GM23248 (cell line): ENCODE measurements around the gene S100A16. TPM values are rescaled to one million over a fixed set of nuclear protein-coding genes. Genes with fewer than 3 reads are reported as not detected.

Experiments used
- DNase-seq: peaks from one replicate; pipeline ENCODE4 v3.0.0-alpha.2; 2015
- H2AFZ ChIP-seq: fragments of 200-600 bp; sonication (generic); 2 replicates; pipeline ENCODE4 v1.6.1; 2016; ENCODE audit warnings: antibody characterized with exemption
- H3F3A ChIP-seq: fragments of 200-600 bp; sonication (generic); 2 replicates; pipeline ENCODE4 v1.6.1; 2016; ENCODE audit warnings: mild to moderate bottlenecking, antibody characterized with exemption, mixed run types; ENCODE audit not compliant: insufficient read depth
- H3K27ac ChIP-seq: fragments of 200-600 bp; sonication (generic); 2 replicates; pipeline ENCODE4 v1.5.1; 2016; ENCODE audit warnings: mild to moderate bottlenecking
- H3K27me3 ChIP-seq: fragments of 200-600 bp; sonication (generic); replicated peaks from 2 replicates; pipeline ENCODE4 v1.6.1; 2016; ENCODE audit warnings: mild to moderate bottlenecking; ENCODE audit not compliant: insufficient read depth
- H3K36me3 ChIP-seq: fragments of 200-600 bp; sonication (generic); 2 replicates; pipeline ENCODE4 v1.6.1; 2016; ENCODE audit warnings: low read depth, mild to moderate bottlenecking
- H3K4me1 ChIP-seq: fragments of 200-600 bp; sonication (generic); 2 replicates; pipeline ENCODE4 v1.6.1; 2016; ENCODE audit warnings: mild to moderate bottlenecking; ENCODE audit not compliant: insufficient read depth
- H3K4me2 ChIP-seq: fragments of 200-600 bp; sonication (generic); one replicate; pipeline ENCODE4 v1.6.1; 2016; ENCODE audit warnings: mild to moderate bottlenecking; ENCODE audit not compliant: unreplicated experiment
- H3K4me3 ChIP-seq: fragments of 200-600 bp; sonication (generic); 2 replicates; pipeline ENCODE4 v1.5.1; 2016; ENCODE audit warnings: mild to moderate bottlenecking
- H3K79me2 ChIP-seq: fragments of 200-600 bp; sonication (generic); 2 replicates; pipeline ENCODE4 v1.6.1; 2016; ENCODE audit warnings: mild to moderate bottlenecking; ENCODE audit not compliant: insufficient read depth
- H3K9ac ChIP-seq: fragments of 200-600 bp; sonication (generic); 2 replicates; pipeline ENCODE4 v1.6.1; 2016; ENCODE audit warnings: mild to moderate bottlenecking
- H3K9me2 ChIP-seq: fragments of 200-600 bp; sonication (generic); 2 replicates; pipeline ENCODE4 v1.6.1; 2016; ENCODE audit warnings: mixed run types, mild to moderate bottlenecking, moderate library complexity; ENCODE audit not compliant: insufficient read depth
- H3K9me3 ChIP-seq: fragments of 200-600 bp; sonication (generic); one replicate; pipeline ENCODE4 v1.6.1; 2017; ENCODE audit warnings: low read depth
- H4K20me1 ChIP-seq: fragments of 200-600 bp; sonication (generic); 2 replicates; pipeline ENCODE4 v1.6.0; 2016; ENCODE audit not compliant: insufficient read depth
- EZH2 ChIP-seq: fragments of 200-600 bp; sonication (generic); IDR thresholded peaks from 2 replicates; pipeline ENCODE4 v1.6.1; 2018; ENCODE audit warnings: antibody characterized with exemption, mild to moderate bottlenecking; ENCODE audit not compliant: insufficient read depth, poor library complexity, severe bottlenecking
- EZH2phosphoT487 ChIP-seq: fragments of 200-600 bp; sonication (generic); IDR thresholded peaks from 2 replicates; pipeline ENCODE4 v1.6.1; 2018; ENCODE audit warnings: antibody characterized with exemption, moderate library complexity, mild to moderate bottlenecking, low read depth; ENCODE audit not compliant: insufficient read depth
- WGBS, 2 experiments: methylation state at CpG; one replicate each; pipeline ENCODE4 v1.1.6; 2015 to 2017; ENCODE audit warnings: low lambda C conversion rate in 2 of 2, low coverage in 1 of 2; ENCODE audit errors: missing lambda C conversion rate in 2 of 2; 5-methylcytosine and 5-hydroxymethylcytosine counted together
- in situ Hi-C: fragments of 300-500 bp; cut with MboI; formaldehyde crosslinking; loops from 2 replicates; pipeline ENCODE4 v1.15.0; 2020
- polyA plus RNA-seq: library from polyadenylated mRNA; unstranded; fragments of >200 nt; fragmentation: Nextera tagmentation; extraction: Ambion mirVana; gene quantifications from 2 replicates; pipeline ENCODE4 v1.2.1, GENCODE V29; 2016
- total RNA-seq: library from RNA; depleted of rRNA; stranded (reverse); fragments of >200 nt; shearing (Covaris generic); gene quantifications from 2 replicates; pipeline ENCODE4 v1.2.3, GENCODE V29; 2014

Gene S100A16
- total and polyA plus RNA-seq, 2 experiments from 2014 or later = 615 to 801 TPM

DNA sequence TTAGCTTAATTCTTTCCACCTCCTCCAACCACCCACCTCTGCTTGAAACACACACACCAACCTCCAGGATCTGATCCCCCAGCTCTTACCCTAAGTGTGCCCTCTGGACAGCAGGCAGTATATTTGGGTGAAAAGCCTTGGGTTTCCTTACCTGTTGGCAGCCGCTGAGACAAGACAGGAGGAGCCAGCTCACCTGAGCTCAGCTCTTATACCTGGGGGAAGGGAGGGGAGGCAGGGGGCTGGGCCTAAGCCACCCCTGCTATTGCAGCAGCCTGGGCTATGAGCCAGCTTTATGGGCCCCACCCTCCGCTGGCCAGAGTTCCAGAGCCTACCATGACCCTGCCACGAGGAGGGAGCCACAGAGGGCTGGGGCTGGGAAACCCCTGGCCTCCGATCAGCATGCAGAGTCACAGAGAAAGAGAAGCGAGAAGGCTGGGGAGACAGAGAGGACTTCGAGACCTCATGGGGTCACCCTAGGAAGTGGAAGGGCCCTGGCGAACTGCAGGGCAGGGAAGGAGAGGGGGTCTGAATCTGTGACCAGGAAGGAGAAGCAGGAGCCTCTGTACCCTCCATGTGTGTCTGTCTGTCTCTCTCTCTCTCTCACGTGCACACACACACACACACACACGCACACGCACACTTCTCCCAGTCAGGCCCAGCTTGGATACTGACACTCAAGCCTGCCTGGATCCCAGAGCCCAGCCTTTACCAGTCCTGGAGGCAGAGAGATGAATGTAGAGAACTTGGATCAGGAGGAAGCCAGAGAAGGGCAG lies 3.4 kb upstream of the S100A16 start, which contains the start of gene S100A14:
Gene S100A14, minus strand, starts transcription at position 182 of the 773 bp plus-strand sequence. CDS start 467 bp downstream, outside the sequence.
- H3K9me3 ChIP-seq = no peaks in the 10 kb centered on the region
- H3K9ac ChIP-seq = peak within 1 kb of the TSS; percentile 39; the same call in 1 of the 2 replicates
- no peaks in the 10 kb centered on the region for H3K9me2 ChIP-seq
- 59 to 62% methylated on average over 10 of the region's 10 CpGs for WGBS, 2 experiments
- H3K4me2 ChIP-seq = no peak within 1 kb of the TSS
- H3K4me1 ChIP-seq = peaks cover 20% of the 10 kb centered on the region
- no peak within 1 kb of the TSS for H3K4me3 ChIP-seq
- no peaks in the 10 kb centered on the region for H4K20me1 ChIP-seq
- H3K36me3 ChIP-seq = peaks cover 18% of the 10 kb centered on the region
- H2AFZ ChIP-seq = no peak within 1 kb of the TSS
- H3K27ac ChIP-seq = 0 out of 2 replicates have a peak within 1 kb of the TSS, but pooled peaks have one; percentile 46
- no peak for TF ChIP-seq EZH2phosphoT487
- TF ChIP-seq EZH2 = no peak
- H3F3A ChIP-seq = peaks cover 50% of the 10 kb centered on the region
- in situ Hi-C loops = no loop called here
- DNase-seq = peak; percentile 24
- peaks cover 23% of the 10 kb centered on the region for H3K79me2 ChIP-seq
- no peaks in the 10 kb centered on the region for H3K27me3 ChIP-seq

DNA sequence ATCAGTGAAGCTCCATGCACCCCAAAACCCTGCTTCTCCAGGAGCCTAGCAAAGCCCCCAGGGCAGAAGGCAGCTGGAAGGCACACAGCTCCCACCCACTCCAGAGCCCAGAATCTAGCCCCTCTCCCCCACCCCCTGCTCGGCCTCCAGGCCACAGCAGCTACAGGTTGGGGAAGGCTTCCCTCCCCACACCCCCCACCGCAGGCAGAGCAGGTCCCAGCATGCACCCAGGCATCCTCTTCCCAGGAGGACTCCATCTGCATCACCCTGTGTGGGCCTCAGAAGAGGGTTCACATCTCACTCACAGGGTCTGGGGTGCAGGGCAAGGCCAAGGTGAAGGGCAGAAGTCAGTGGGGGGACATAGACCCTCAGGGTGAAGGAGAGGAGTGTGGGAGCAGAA lies 2.5 kb upstream of the S100A16 start:
- no peaks in the 10 kb centered on the region for H3K27me3 ChIP-seq
- H3K27ac ChIP-seq = no peak overlapping the region
- peaks cover 30% of the 10 kb centered on the region for H3K79me2 ChIP-seq
- no peak overlapping the region for H3K4me2 ChIP-seq
- peaks cover 24% of the 10 kb centered on the region for H3K4me1 ChIP-seq
- H2AFZ ChIP-seq = no peak overlapping the region
- in situ Hi-C loops = no loop called here
- peaks cover 48% of the 10 kb centered on the region for H3F3A ChIP-seq
- no peaks in the 10 kb centered on the region for H3K9me2 ChIP-seq
- no peak for DNase-seq
- no peaks in the 10 kb centered on the region for H4K20me1 ChIP-seq
- no peak overlapping the region for H3K4me3 ChIP-seq
- H3K9ac ChIP-seq = no peak overlapping the region
- H3K9me3 ChIP-seq = no peaks in the 10 kb centered on the region
- H3K36me3 ChIP-seq = peaks cover 14% of the 10 kb centered on the region
- no peak for TF ChIP-seq EZH2phosphoT487
- no peak for TF ChIP-seq EZH2
- 74 to 93% methylated on average over 2 of the region's 2 CpGs for WGBS, 2 experiments

DNA sequence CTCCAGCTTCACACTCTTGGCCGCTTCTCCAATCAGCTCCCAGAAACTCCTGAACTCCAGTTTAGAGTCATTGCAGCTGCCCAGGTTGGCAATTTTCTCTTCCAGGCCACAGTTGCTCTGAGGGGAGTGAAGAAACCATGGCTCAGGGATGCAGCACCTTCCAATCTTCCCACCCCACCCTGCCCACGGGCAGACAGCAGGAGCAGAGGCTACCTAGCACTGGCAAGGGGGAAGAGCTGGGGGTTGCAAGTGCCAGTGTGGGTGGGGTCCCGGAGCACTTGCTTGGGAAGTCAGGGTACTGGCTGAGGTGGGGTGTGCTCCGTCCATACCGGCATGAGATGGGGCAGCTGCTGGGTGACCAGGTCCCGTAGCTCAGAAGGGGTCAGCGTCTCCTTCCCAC lies 2.0 kb upstream of the S100A16 start:
- no peak for DNase-seq
- Histone ChIP-seq H3K27me3 (no peaks in the 10 kb centered on the region), H3K4me3 (no peak overlapping the region), H3K9me3 (no peaks in the 10 kb centered on the region), H3K4me2 (no peak overlapping the region), H2AFZ (no peak overlapping the region), H3K9ac (no peak overlapping the region), H3K9me2 (no peaks in the 10 kb centered on the region), H3K27ac (no peak overlapping the region), H3F3A (peaks cover 48% of the 10 kb centered on the region), H3K36me3 (peaks cover 9% of the 10 kb centered on the region), H3K4me1 (peaks cover 29% of the 10 kb centered on the region), H3K79me2 (peaks cover 35% of the 10 kb centered on the region), H4K20me1 (no peaks in the 10 kb centered on the region)
- in situ Hi-C loops = no loop called here
- TF ChIP-seq EZH2phosphoT487 (no peak), EZH2 (no peak)
- WGBS, 2 experiments = 97 to 98% methylated on average over 6 to 7 of the region's 7 CpGs

DNA sequence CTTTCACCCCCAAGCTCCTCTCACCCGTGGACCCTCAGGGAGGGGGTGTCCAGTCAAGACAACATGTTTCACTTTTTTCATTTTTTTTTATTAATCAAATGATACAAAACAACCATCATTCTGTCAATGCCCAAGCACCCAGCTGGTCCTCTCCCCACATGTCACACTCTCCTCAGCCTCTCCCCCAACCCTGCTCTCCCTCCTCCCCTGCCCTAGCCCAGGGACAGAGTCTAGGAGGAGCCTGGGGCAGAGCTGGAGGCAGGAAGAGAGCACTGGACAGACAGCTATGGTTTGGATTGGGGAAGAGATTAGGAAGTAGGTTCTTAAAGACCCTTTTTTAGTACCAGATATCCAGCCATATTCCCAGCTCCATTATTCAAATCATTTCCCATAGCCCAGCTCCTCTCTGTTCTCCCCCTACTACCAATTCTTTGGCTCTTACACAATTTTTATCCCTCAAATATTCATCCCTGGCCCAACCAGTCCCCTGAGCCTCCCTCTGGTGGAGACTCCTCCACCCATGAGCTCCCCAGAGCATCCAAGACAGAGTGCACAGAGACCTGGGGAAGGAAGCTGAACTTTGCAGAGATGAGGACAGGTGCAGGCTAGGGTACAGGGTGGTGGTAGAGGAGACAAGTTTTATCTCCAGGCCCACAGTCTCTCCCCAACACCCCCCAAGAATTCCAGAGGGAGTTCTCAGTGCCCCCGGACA lies 1.4 kb upstream of the S100A16 start:
- Histone ChIP-seq H3K79me2 (peaks cover 41% of the 10 kb centered on the region), H3K4me1 (peaks cover 35% of the 10 kb centered on the region), H3K27ac (no peak overlapping the region), H3K27me3 (no peaks in the 10 kb centered on the region), H4K20me1 (no peaks in the 10 kb centered on the region), H3K36me3 (0 out of 2 replicates have a peak, but pooled peaks cover 6% of the 10 kb centered on the region), H3K4me3 (no peak overlapping the region), H3K9me3 (no peaks in the 10 kb centered on the region), H3K9me2 (no peaks in the 10 kb centered on the region), H3K9ac (no peak overlapping the region), H2AFZ (no peak overlapping the region), H3F3A (peaks cover 48% of the 10 kb centered on the region), H3K4me2 (no peak overlapping the region)
- WGBS, 2 experiments = 80 to 86% methylated on average over 1 to 2 of the region's 2 CpGs
- TF ChIP-seq EZH2 (no peak), EZH2phosphoT487 (no peak)
- peak; percentile 36 for DNase-seq
- in situ Hi-C loops = no loop called here
